Gastroesophageal sphincter (tissue), 3 donors: ENCODE results near the gene HIGD1A.

ENCODE experiments used
- CTCF ChIP-seq, 4 experiments: fragments of 200-600 bp in 2 of 4; fragments of 450-650 bp in 2 of 4; sonication (generic) in 1 of 4; IDR thresholded peaks; one replicate each; pipeline ENCODE4 v1.5.1; 2017 to 2019; ENCODE audit warnings: antibody characterized with exemption in 4 of 4, mild to moderate bottlenecking in 2 of 4, moderate library complexity in 2 of 4
- EP300 ChIP-seq: sonication (generic); formaldehyde crosslinking; IDR thresholded peaks from one replicate; pipeline ENCODE4 v1.6.1; 2017; ENCODE audit warnings: antibody characterized with exemption, mild to moderate bottlenecking
- POLR2A ChIP-seq, 2 donors: fragments of 450-650 bp; IDR thresholded peaks; one replicate each; pipeline ENCODE4 v1.6.1; 2017; ENCODE audit warnings: antibody characterized with exemption in 2 of 2, mild to moderate bottlenecking in 2 of 2, moderate library complexity in 1 of 2
- POLR2AphosphoS5 ChIP-seq: sonication (generic); formaldehyde crosslinking; IDR thresholded peaks from one replicate; pipeline ENCODE4 v1.6.1; 2017; ENCODE audit warnings: antibody characterized with exemption

- TF ChIP-seq POLR2A (IDR thresholded peaks at IDR 0.05) (no peak), CTCF (IDR thresholded peaks at IDR 0.05) (no peak), EP300 (no peak), POLR2AphosphoS5 (no peak)
Observed at GRCh38 chr3:42771271-42771670, 33.0 kb downstream of the HIGD1A start.
